ENCODE results near the gene UBAC2. TPM values are rescaled to one million over a fixed set of nuclear protein-coding genes. Genes with fewer than 3 reads are reported as not detected.
A peak's percentile ranks its signal among the peaks of the same experiment; 100 is the strongest.

UBAC2 gene
- total RNA-seq = 10 to 100 TPM; 56.8 to 88.5 (median 77.7) TPM

GRCh38 chr13:99200432-99201167, at the start of gene UBAC2:
Gene UBAC2 (plus strand): TSS chr13:99200854. CDS start chr13:99200909, 55 bp downstream.
- intact Hi-C loops (cut with DNase I) = loop anchor here (10.0 kb wide), 1 partner anchor 1766 kb away; the partner anchor contains the start of gene RAP2A
- no peaks in the 10 kb centered on the region for H3K36me3 ChIP-seq
- peak within 1 kb of the TSS; percentile 64 to 99 (median 96) for H3K4me3 ChIP-seq (replicated peaks in 1 of 3)
- H3K4me1 ChIP-seq = peaks cover 21 to 42% of the 10 kb centered on the region in 2 donors
- H3K9me3 ChIP-seq = no peaks in the 10 kb centered on the region
- H3K27ac ChIP-seq = peak within 1 kb of the TSS; percentile 99
- 0% methylated on average over 18 of the region's 76 CpGs; no CpG with 5 or more reads in 1 of the 2 donors for WGBS, 2 donors
- TF ChIP-seq POLR2A (IDR thresholded peaks at IDR 0.05) (peak; percentile 28 to 95), CTCF (IDR thresholded peaks at IDR 0.05) (no peak)
- DNase-seq = peak; percentile 95 to 97
- no peaks in the 10 kb centered on the region for H3K27me3 ChIP-seq

- H3K27me3 ChIP-seq = no peaks in the 10 kb centered on the region
- H3K27ac ChIP-seq = peak overlapping the region; percentile 2 to 71 (median 38)
- no peaks in the 10 kb centered on the region for H3K9me3 ChIP-seq
- no peak for TF ChIP-seq POLR2A (IDR thresholded peaks at IDR 0.05)
- TF ChIP-seq CTCF (IDR thresholded peaks at IDR 0.05) = no peak
- no peaks in the 10 kb centered on the region for H3K36me3 ChIP-seq
- DNase-seq = no peak
- H3K4me3 ChIP-seq (replicated peaks in 1 of 3) = no peak overlapping the region
- intact Hi-C loops (cut with DNase I) = no loop called here
- 78 to 93% methylated on average over 4 of the region's 4 CpGs for WGBS, 2 donors
- H3K4me1 ChIP-seq = peaks cover 9 to 35% of the 10 kb centered on the region in 2 donors
Observed at GRCh38 chr13:99151516-99151915, 49.1 kb upstream of the UBAC2 start.

GRCh38 chr13:99153219-99153618, 47.4 kb upstream of the UBAC2 start:
- no peaks in the 10 kb centered on the region for H3K27me3 ChIP-seq
- no peak overlapping the region for H3K4me3 ChIP-seq (replicated peaks in 1 of 3)
- intact Hi-C loops (cut with DNase I) = no loop called here
- peaks cover 9 to 35% of the 10 kb centered on the region in 2 donors for H3K4me1 ChIP-seq
- WGBS, 2 donors = 75% methylated on average over 1 of the region's 1 CpG
- H3K27ac ChIP-seq = peak overlapping the region in 2 of 3 donors; percentile 23 to 28
- no peaks in the 10 kb centered on the region for H3K36me3 ChIP-seq
- H3K9me3 ChIP-seq = no peaks in the 10 kb centered on the region
- DNase-seq = no peak
- TF ChIP-seq POLR2A (IDR thresholded peaks at IDR 0.05) (no peak), CTCF (IDR thresholded peaks at IDR 0.05) (no peak)

GRCh38 chr13:99154064-99154463, 46.6 kb upstream of the UBAC2 start:
- WGBS, 2 donors = 82 to 91% methylated on average over 2 of the region's 2 CpGs
- peak overlapping the region in 1 of 3 donors; percentile 28 for H3K27ac ChIP-seq
- no peaks in the 10 kb centered on the region for H3K36me3 ChIP-seq
- DNase-seq = no peak
- H3K9me3 ChIP-seq = no peaks in the 10 kb centered on the region
- no peak overlapping the region for H3K4me3 ChIP-seq (replicated peaks in 1 of 3)
- TF ChIP-seq CTCF (IDR thresholded peaks at IDR 0.05) = no peak
- no peak for TF ChIP-seq POLR2A (IDR thresholded peaks at IDR 0.05)
- intact Hi-C loops (cut with DNase I) = no loop called here
- no peaks in the 10 kb centered on the region for H3K27me3 ChIP-seq
- peaks cover 9 to 35% of the 10 kb centered on the region in 2 donors for H3K4me1 ChIP-seq

GRCh38 chr13:99155821-99156220, 44.8 kb upstream of the UBAC2 start:
- H3K27ac ChIP-seq = no peak overlapping the region
- intact Hi-C loops (cut with DNase I) = no loop called here
- TF ChIP-seq CTCF (IDR thresholded peaks at IDR 0.05) (no peak), POLR2A (IDR thresholded peaks at IDR 0.05) (no peak)
- no peak overlapping the region for H3K4me3 ChIP-seq (replicated peaks in 1 of 3)
- H3K9me3 ChIP-seq = no peaks in the 10 kb centered on the region
- WGBS, 2 donors = 96 to 97% methylated on average over 5 of the region's 5 CpGs
- DNase-seq = no peak
- H3K36me3 ChIP-seq = no peaks in the 10 kb centered on the region
- H3K27me3 ChIP-seq = no peaks in the 10 kb centered on the region
- H3K4me1 ChIP-seq = peaks cover 9 to 23% of the 10 kb centered on the region in 2 donors
